Measurements from ENCODE around the gene CLASP1.

- no peak for TF ChIP-seq CTCF (IDR thresholded peaks at IDR 0.05; ENCODE audit: low read depth, low read length)
- no peak for TF ChIP-seq EZH2phosphoT487 (IDR thresholded peaks at IDR 0.05; ENCODE audit: low read depth)
Measured at GRCh38 chr2:121633463-121633862, 15.8 kb downstream of the CLASP1 start.
